Right atrium auricular region (tissue), 2 donors: ENCODE results near the gene GUCA2A. TPM values are rescaled to one million over a fixed set of nuclear protein-coding genes. Genes with fewer than 3 reads are reported as not detected.

ENCODE experiments used
- DNase-seq: peaks from one replicate; pipeline ENCODE4 v3.0.0-alpha.2; 2019; ENCODE audit warnings: low spot score
- H3K27ac ChIP-seq, 2 donors: fragments of 200-600 bp; sonication (generic); 1 replicate in 1 of 2; 2 replicates in 1 of 2; pipeline ENCODE4 v1.5.1; 2016 to 2019
- H3K27me3 ChIP-seq, 2 donors: fragments of 200-600 bp; sonication (generic); one replicate each; pipeline versions ENCODE4 v1.5.1 to v1.6.0; 2017 to 2019
- H3K36me3 ChIP-seq: fragments of 200-600 bp; sonication (generic); one replicate; pipeline ENCODE4 v1.5.1; 2016
- H3K4me1 ChIP-seq, 2 donors: fragments of 200-600 bp; sonication (generic); one replicate each; pipeline versions ENCODE4 v1.5.1 to v1.6.0; 2017 to 2019
- H3K4me3 ChIP-seq, 2 donors: fragments of 200-600 bp; sonication (generic); 1 replicate in 1 of 2; 2 replicates in 1 of 2; pipeline ENCODE4 v1.5.1; 2017 to 2019; ENCODE audit warnings: mild to moderate bottlenecking in 1 of 2, moderate library complexity in 1 of 2
- H3K9me3 ChIP-seq, 2 donors: fragments of 200-600 bp; sonication (generic); one replicate each; pipeline ENCODE4 v1.5.1; 2019
- CTCF ChIP-seq, 2 donors: fragments of 200-600 bp; sonication (generic); IDR thresholded peaks; one replicate each; pipeline ENCODE4 v1.5.1; 2019; ENCODE audit warnings: antibody characterized with exemption in 2 of 2
- total RNA-seq, 2 donors: library from RNA; depleted of rRNA; stranded (reverse); fragments of >200 nt; gene quantifications; one replicate each; pipeline ENCODE4 v1.1.0, GENCODE V29; 2016

Gene GUCA2A
- total RNA-seq, 2 donors from 2014 or later, result not detected

- Histone ChIP-seq H3K36me3 (peaks cover 13% of the 10 kb centered on the region), H3K4me1 (peaks cover 0 to 29% of the 10 kb centered on the region in 2 donors), H3K9me3 (no peaks in the 10 kb centered on the region), H3K27ac (no peak overlapping the region), H3K27me3 (no peaks in the 10 kb centered on the region), H3K4me3 (no peak overlapping the region)
- TF ChIP-seq CTCF (IDR thresholded peaks at IDR 0.05), result no peak
- DNase-seq, result no peak
These were observed 17.1 kb upstream of the GUCA2A start for GRCh38 chr1:42181687-42182086.

- DNase-seq, result no peak
- no peaks in the 10 kb centered on the region for H3K9me3 ChIP-seq
- H3K4me1 ChIP-seq, result peaks cover 0 to 29% of the 10 kb centered on the region in 2 donors
- H3K4me3 ChIP-seq, result no peak overlapping the region
- H3K27ac ChIP-seq, result no peak overlapping the region
- H3K36me3 ChIP-seq, result peaks cover 13% of the 10 kb centered on the region
- TF ChIP-seq CTCF (IDR thresholded peaks at IDR 0.05), result no peak
- H3K27me3 ChIP-seq, result no peaks in the 10 kb centered on the region
These were observed 15.4 kb upstream of the GUCA2A start for GRCh38 chr1:42179900-42180329.

- DNase-seq, result no peak
- Histone ChIP-seq H3K9me3 (no peaks in the 10 kb centered on the region), H3K4me3 (no peak overlapping the region), H3K27me3 (no peaks in the 10 kb centered on the region), H3K36me3 (peaks cover 13% of the 10 kb centered on the region), H3K27ac (no peak overlapping the region), H3K4me1 (peaks cover 0 to 29% of the 10 kb centered on the region in 2 donors)
- no peak for TF ChIP-seq CTCF (IDR thresholded peaks at IDR 0.05)
These were observed 14.7 kb upstream of the GUCA2A start for GRCh38 chr1:42179275-42179674.

GRCh38 chr1:42178249-42178648 is 13.7 kb upstream of the GUCA2A start:
- Histone ChIP-seq H3K4me1 (peaks cover 0 to 34% of the 10 kb centered on the region in 2 donors), H3K27ac (no peak overlapping the region), H3K36me3 (peaks cover 13% of the 10 kb centered on the region), H3K4me3 (no peak overlapping the region), H3K9me3 (no peaks in the 10 kb centered on the region), H3K27me3 (no peaks in the 10 kb centered on the region)
- TF ChIP-seq CTCF (IDR thresholded peaks at IDR 0.05), result no peak
- no peak for DNase-seq

GRCh38 chr1:42177541-42177981 is 13.0 kb upstream of the GUCA2A start:
- DNase-seq, result no peak
- Histone ChIP-seq H3K4me3 (no peak overlapping the region), H3K9me3 (no peaks in the 10 kb centered on the region), H3K36me3 (peaks cover 10% of the 10 kb centered on the region), H3K27ac (no peak overlapping the region), H3K4me1 (peaks cover 0 to 41% of the 10 kb centered on the region in 2 donors), H3K27me3 (no peaks in the 10 kb centered on the region)
- TF ChIP-seq CTCF (IDR thresholded peaks at IDR 0.05), result no peak

GRCh38 chr1:42176902-42177519 is 12.5 kb upstream of the GUCA2A start:
- H3K9me3 ChIP-seq, result no peaks in the 10 kb centered on the region

More at GRCh38 chr1:42176902-42177519, 12.5 kb upstream of the GUCA2A start:
- Histone ChIP-seq H3K4me1 (peaks cover 0 to 46% of the 10 kb centered on the region in 2 donors), H3K27ac (no peak overlapping the region), H3K27me3 (no peaks in the 10 kb centered on the region), H3K36me3 (peaks cover 7% of the 10 kb centered on the region), H3K4me3 (no peak overlapping the region)
- peak; percentile 54 to 79 for TF ChIP-seq CTCF (IDR thresholded peaks at IDR 0.05)
- DNase-seq, result no peak
